ENCODE data around the gene ABCD1. TPM values are rescaled to one million over a fixed set of nuclear protein-coding genes. Genes with fewer than 3 reads are reported as not detected.

The ABCD1 gene
- total and polyA plus RNA-seq, 10 of the 15 experiments (the other 5 are each of a cell fraction or from before 2014, with no cell fraction given) = 0.13 to 6.5 (median 1.4) TPM

DNA sequence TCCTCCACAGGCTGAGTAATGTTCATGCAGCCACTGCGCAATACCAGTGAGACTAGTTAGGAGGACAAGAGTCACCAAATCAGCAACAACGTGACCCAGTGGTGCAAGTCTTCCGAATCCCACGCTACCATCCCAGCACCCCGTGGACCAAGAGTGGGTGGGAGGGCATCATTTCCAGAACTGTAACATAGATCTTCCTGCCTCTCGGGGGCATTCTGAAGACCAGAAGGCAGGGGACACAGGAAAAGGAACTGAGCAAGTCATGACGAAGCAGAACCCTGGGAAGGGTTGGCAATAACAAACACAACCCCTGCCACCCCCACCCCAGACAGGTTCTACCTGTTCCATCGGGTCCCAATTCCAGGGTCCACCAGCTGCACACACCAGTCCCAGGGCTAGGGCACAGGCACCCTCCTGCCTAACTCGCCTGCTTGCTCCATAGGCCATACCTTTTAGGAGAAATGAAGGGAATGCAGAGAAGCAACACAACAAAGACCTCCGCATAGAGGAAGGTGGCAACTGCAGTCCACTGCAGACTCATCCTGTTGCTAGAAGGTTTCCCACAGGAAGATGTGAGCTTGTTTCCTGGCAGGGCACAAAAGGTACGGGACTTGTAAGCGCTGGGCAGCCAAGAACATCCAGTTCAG lies 1.8 kb upstream of the ABCD1 start:
- no peak for FAIRE-seq
- Histone ChIP-seq H3K9ac (ENCODE audit: control insufficient read depth, insufficient read depth, low read length) (peak overlapping the region; percentile 60), H3K27me3 (replicated peaks in 1 of 2; ENCODE audit: control insufficient read depth in 2 of 2, insufficient read depth in 2 of 2, low read length in 1 of 2) (no peaks in the 10 kb centered on the region), H2AFZ (ENCODE audit: control insufficient read depth, low read depth, low read length) (no peak overlapping the region), H3K4me2 (ENCODE audit: control insufficient read depth, insufficient read depth) (peak overlapping the region; percentile 32), H4K20me1 (ENCODE audit: control insufficient read depth, insufficient read depth) (no peaks in the 10 kb centered on the region), H3K4me1 (ENCODE audit: control insufficient read depth, insufficient read depth, low read length) (peaks cover 25% of the 10 kb centered on the region), H3K4me3 (peak overlapping the region; percentile 70), H3K79me2 (ENCODE audit: control insufficient read depth, insufficient read depth, low read length) (peaks cover 17% of the 10 kb centered on the region), H3K27ac (ENCODE audit: control insufficient read depth, insufficient read depth) (peak overlapping the region; percentile 41), H3K36me3 (ENCODE audit: control insufficient read depth in 2 of 2, insufficient read depth in 2 of 2, low read length in 1 of 2) (peaks cover 6% of the 10 kb centered on the region in 2 experiments; a peak in 3 of 4 replicates), H3K9me3 (replicated peaks; ENCODE audit: control insufficient read depth, insufficient read depth, low read length) (no peaks in the 10 kb centered on the region; the same call in 2 of the 3 replicates)
- in situ Hi-C loops (cut with MboI) (no loop called here), intact Hi-C loops (cut with micrococcal nuclease; ENCODE audit: unreplicated experiment) (loop anchor here (5.0 kb wide), 1 partner anchor 204 kb away; the partner anchor contains the start of gene ARHGAP4)
- RAD21 ChIA-PET (ENCODE audit: unreplicated experiment) = interaction anchor here (1.3 kb wide), 1 partner anchor 36 kb away, joined by 4 read pairs; the partner anchor contains the start of gene SLC6A8
- SMC1A ChIA-PET (ENCODE audit: uncharacterized antibody, unreplicated experiment) = no interaction called here
- TF ChIP-seq BCL11A (IDR thresholded peaks at IDR 0.05; ENCODE audit: low read depth, low read length) (no peak), NR2F1 (conservative IDR thresholded peaks at IDR 0.05) (no peak), LARP7 (IDR thresholded peaks at IDR 0.05) (no peak), NFYB (IDR thresholded peaks at IDR 0.05; ENCODE audit: insufficient read depth, low read depth, low read length) (no peak), ASH2L (IDR thresholded peaks at IDR 0.05; ENCODE audit: borderline replicate concordance, low read depth) (no peak), RFX5 (IDR thresholded peaks at IDR 0.05; ENCODE audit: low read depth, low read length) (no peak), HDAC6 (IDR thresholded peaks at IDR 0.05; ENCODE audit: unreplicated experiment) (no peak), FOS (IDR thresholded peaks at IDR 0.05; ENCODE audit: borderline replicate concordance, extremely low read depth, insufficient read length) (no peak), SPI1 (IDR thresholded peaks at IDR 0.05; ENCODE audit: borderline replicate concordance, insufficient read depth, low read depth, low read length) (no peak), JUNB (IDR thresholded peaks at IDR 0.05) (no peak), TARDBP (IDR thresholded peaks at IDR 0.05; ENCODE audit: borderline replicate concordance) (no peak), SMAD5 (IDR thresholded peaks at IDR 0.05; ENCODE audit: low read depth) (no peak), PAX5 (IDR thresholded peaks at IDR 0.05; ENCODE audit: borderline replicate concordance, low read depth, low read length) (no peak), PAX8 (IDR thresholded peaks at IDR 0.05) (no peak), SMARCA5 (IDR thresholded peaks at IDR 0.05) (no peak), FOXK2 (IDR thresholded peaks at IDR 0.05) (no peak), MEF2A (IDR thresholded peaks at IDR 0.05; ENCODE audit: insufficient read depth, low read depth, low read length) (no peak), RELA (IDR thresholded peaks at IDR 0.05; ENCODE audit: borderline replicate concordance, partially characterized antibody) (no peak)
- TF ChIP-seq, protein P1, sequence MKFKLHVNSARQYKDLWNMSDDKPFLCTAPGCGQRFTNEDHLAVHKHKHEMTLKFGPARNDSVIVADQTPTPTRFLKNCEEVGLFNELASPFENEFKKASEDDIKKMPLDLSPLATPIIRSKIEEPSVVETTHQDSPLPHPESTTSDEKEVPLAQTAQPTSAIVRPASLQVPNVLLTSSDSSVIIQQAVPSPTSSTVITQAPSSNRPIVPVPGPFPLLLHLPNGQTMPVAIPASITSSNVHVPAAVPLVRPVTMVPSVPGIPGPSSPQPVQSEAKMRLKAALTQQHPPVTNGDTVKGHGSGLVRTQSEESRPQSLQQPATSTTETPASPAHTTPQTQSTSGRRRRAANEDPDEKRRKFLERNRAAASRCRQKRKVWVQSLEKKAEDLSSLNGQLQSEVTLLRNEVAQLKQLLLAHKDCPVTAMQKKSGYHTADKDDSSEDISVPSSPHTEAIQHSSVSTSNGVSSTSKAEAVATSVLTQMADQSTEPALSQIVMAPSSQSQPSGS (IDR thresholded peaks at IDR 0.05; ENCODE audit: low read length) = no peak
- TF ChIP-seq, protein P2, sequence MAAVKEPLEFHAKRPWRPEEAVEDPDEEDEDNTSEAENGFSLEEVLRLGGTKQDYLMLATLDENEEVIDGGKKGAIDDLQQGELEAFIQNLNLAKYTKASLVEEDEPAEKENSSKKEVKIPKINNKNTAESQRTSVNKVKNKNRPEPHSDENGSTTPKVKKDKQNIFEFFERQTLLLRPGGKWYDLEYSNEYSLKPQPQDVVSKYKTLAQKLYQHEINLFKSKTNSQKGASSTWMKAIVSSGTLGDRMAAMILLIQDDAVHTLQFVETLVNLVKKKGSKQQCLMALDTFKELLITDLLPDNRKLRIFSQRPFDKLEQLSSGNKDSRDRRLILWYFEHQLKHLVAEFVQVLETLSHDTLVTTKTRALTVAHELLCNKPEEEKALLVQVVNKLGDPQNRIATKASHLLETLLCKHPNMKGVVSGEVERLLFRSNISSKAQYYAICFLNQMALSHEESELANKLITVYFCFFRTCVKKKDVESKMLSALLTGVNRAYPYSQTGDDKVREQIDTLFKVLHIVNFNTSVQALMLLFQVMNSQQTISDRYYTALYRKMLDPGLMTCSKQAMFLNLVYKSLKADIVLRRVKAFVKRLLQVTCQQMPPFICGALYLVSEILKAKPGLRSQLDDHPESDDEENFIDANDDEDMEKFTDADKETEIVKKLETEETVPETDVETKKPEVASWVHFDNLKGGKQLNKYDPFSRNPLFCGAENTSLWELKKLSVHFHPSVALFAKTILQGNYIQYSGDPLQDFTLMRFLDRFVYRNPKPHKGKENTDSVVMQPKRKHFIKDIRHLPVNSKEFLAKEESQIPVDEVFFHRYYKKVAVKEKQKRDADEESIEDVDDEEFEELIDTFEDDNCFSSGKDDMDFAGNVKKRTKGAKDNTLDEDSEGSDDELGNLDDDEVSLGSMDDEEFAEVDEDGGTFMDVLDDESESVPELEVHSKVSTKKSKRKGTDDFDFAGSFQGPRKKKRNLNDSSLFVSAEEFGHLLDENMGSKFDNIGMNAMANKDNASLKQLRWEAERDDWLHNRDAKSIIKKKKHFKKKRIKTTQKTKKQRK (IDR thresholded peaks at IDR 0.05; ENCODE audit: low read depth, low read length) = no peak
- CTCF ChIA-PET = interaction anchor here (1.3 kb wide), 1 partner anchor 36 kb away, joined by 3 read pairs; no protein-coding TSS in a partner anchor
- BruUV-seq (replicated peaks) = no TSS peak
- POLR2A ChIA-PET = no interaction called here
- no peak for DNase-seq (ENCODE audit: low read depth, low spot score)
- WGBS (ENCODE audit: insufficient coverage, insufficient replicate concordance, low lambda C conversion rate, missing lambda C conversion rate) = 34% methylated on average over 12 of the region's 12 CpGs
- ATAC-seq = no peak
